HCT116 (cell line): ENCODE measurements around the gene NPIPB2.

Experiments
- EZH2 ChIP-seq: fragments of 200-600 bp; sonication (generic); IDR thresholded peaks from 2 replicates; pipeline ENCODE4 v1.6.1; 2017; ENCODE audit warnings: antibody characterized with exemption, mixed run types
- EZH2phosphoT487 ChIP-seq: fragments of 200-600 bp; IDR thresholded peaks from 2 replicates; pipeline ENCODE4 v1.6.1; 2018; ENCODE audit warnings: antibody characterized with exemption, borderline replicate concordance
- POLR2A ChIP-seq: IDR thresholded peaks from 2 replicates; pipeline ENCODE4 v1.7.0; 2011; ENCODE audit warnings: borderline replicate concordance; ENCODE audit not compliant: insufficient read depth, insufficient read length; ENCODE audit errors: extremely low read depth
- POLR2AphosphoS5 ChIP-seq: IDR thresholded peaks from 2 replicates; pipeline ENCODE4 v1.6.1; 2011; ENCODE audit warnings: mild to moderate bottlenecking, low read depth, low read length, moderate library complexity
- SIN3A ChIP-seq: IDR thresholded peaks from 2 replicates; pipeline ENCODE4 v1.6.1; 2012; ENCODE audit warnings: low read depth
- TF ChIP-seq, protein P1 (sequence below): IDR thresholded peaks from 2 replicates; pipeline ENCODE4 v1.6.1; 2012
- TF ChIP-seq, protein P2 (sequence below), 3 experiments: fragments of 200-600 bp in 1 of 3; sonication (generic) in 1 of 3; IDR thresholded peaks in 2 of 3; conservative IDR thresholded peaks in 1 of 3; 2 replicates each; pipeline ENCODE4 v1.5.1; 2012 to 2017; ENCODE audit warnings: low read depth in 2 of 3, low read length in 2 of 3, antibody characterized with exemption in 1 of 3, borderline replicate concordance in 1 of 3, control low read depth in 1 of 3, mild to moderate bottlenecking in 1 of 3, mixed read lengths in 1 of 3, mixed run types in 1 of 3, moderate library complexity in 1 of 3; ENCODE audit not compliant: insufficient read depth in 1 of 3
- TF ChIP-seq, protein P3 (sequence below): IDR thresholded peaks from 2 replicates; pipeline ENCODE4 v1.6.1; 2012; ENCODE audit warnings: low read depth

DNA sequence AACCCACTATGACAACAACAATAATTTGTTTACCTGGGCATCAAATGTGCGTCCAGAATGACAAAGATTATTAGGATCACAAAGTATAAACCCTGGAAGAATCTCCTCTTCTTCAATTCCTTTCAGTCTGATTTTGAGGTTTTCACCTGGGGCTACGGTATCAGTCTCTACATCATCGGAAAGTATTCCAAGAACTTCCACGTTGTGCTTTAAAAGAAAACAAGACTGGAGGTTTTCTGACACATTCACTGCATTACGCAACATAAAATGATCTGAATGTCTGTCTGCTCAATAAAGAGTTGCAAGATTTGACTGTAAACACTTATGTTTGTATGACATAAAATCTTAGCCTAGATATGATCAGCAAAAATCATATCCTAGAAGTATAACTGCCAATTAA lies 64.5 kb downstream of the NPIPB2 start:
- TF ChIP-seq SIN3A, result no peak
- TF ChIP-seq, protein P1, sequence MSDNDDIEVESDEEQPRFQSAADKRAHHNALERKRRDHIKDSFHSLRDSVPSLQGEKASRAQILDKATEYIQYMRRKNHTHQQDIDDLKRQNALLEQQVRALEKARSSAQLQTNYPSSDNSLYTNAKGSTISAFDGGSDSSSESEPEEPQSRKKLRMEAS, result no peak
- no peak for TF ChIP-seq EZH2
- TF ChIP-seq, protein P2, sequence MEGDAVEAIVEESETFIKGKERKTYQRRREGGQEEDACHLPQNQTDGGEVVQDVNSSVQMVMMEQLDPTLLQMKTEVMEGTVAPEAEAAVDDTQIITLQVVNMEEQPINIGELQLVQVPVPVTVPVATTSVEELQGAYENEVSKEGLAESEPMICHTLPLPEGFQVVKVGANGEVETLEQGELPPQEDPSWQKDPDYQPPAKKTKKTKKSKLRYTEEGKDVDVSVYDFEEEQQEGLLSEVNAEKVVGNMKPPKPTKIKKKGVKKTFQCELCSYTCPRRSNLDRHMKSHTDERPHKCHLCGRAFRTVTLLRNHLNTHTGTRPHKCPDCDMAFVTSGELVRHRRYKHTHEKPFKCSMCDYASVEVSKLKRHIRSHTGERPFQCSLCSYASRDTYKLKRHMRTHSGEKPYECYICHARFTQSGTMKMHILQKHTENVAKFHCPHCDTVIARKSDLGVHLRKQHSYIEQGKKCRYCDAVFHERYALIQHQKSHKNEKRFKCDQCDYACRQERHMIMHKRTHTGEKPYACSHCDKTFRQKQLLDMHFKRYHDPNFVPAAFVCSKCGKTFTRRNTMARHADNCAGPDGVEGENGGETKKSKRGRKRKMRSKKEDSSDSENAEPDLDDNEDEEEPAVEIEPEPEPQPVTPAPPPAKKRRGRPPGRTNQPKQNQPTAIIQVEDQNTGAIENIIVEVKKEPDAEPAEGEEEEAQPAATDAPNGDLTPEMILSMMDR (IDR thresholded peaks at IDR 0.05 in 2 of 3, conservative IDR thresholded peaks at IDR 0.05 in 1 of 3; ENCODE audit: borderline replicate concordance in 1 of 3, insufficient read depth in 1 of 3, low read depth in 2 of 3, low read length in 2 of 3), result no peak
- no peak for TF ChIP-seq POLR2A
- no peak for TF ChIP-seq POLR2AphosphoS5
- TF ChIP-seq EZH2phosphoT487, result no peak
- TF ChIP-seq, protein P3, sequence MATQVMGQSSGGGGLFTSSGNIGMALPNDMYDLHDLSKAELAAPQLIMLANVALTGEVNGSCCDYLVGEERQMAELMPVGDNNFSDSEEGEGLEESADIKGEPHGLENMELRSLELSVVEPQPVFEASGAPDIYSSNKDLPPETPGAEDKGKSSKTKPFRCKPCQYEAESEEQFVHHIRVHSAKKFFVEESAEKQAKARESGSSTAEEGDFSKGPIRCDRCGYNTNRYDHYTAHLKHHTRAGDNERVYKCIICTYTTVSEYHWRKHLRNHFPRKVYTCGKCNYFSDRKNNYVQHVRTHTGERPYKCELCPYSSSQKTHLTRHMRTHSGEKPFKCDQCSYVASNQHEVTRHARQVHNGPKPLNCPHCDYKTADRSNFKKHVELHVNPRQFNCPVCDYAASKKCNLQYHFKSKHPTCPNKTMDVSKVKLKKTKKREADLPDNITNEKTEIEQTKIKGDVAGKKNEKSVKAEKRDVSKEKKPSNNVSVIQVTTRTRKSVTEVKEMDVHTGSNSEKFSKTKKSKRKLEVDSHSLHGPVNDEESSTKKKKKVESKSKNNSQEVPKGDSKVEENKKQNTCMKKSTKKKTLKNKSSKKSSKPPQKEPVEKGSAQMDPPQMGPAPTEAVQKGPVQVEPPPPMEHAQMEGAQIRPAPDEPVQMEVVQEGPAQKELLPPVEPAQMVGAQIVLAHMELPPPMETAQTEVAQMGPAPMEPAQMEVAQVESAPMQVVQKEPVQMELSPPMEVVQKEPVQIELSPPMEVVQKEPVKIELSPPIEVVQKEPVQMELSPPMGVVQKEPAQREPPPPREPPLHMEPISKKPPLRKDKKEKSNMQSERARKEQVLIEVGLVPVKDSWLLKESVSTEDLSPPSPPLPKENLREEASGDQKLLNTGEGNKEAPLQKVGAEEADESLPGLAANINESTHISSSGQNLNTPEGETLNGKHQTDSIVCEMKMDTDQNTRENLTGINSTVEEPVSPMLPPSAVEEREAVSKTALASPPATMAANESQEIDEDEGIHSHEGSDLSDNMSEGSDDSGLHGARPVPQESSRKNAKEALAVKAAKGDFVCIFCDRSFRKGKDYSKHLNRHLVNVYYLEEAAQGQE, result no peak
